Activated T-cell treated with anti-CD3 and anti-CD28 coated beads, Interleukin-2, amount 50 U/mL, for 24 hours (primary cell): ENCODE results near the gene DARS1.
"Not testable (repeated sequence)": the region's sequence is repeated elsewhere in the genome, so short reads cannot be mapped to it uniquely, and the experiment has no call there.

Experiments
- DNase-seq: peaks from one replicate; pipeline ENCODE4 v3.0.0-alpha.2; 2020
- H3K27ac Mint-ChIP-seq: 2 replicates; pipeline ENCODE4 v1.8.0; 2020; ENCODE audit warnings: mild to moderate bottlenecking, mixed read lengths
- H3K27me3 Mint-ChIP-seq: 2 replicates; pipeline ENCODE4 v1.8.0; 2020; ENCODE audit warnings: mixed read lengths
- H3K36me3 Mint-ChIP-seq: 2 replicates; pipeline ENCODE4 v1.8.0; 2020; ENCODE audit warnings: low read depth, mixed read lengths
- H3K4me1 Mint-ChIP-seq: 2 replicates; pipeline ENCODE4 v1.8.0; 2020; ENCODE audit warnings: low read depth, mixed read lengths
- H3K4me3 Mint-ChIP-seq: 2 replicates; pipeline ENCODE4 v1.8.0; 2020; ENCODE audit warnings: mild to moderate bottlenecking, moderate library complexity, mixed read lengths
- H3K9me3 Mint-ChIP-seq: 2 replicates; pipeline ENCODE4 v1.8.0; 2020; ENCODE audit warnings: mixed read lengths

Gene DARS1

GRCh38 chr2:135914485-135914884 lies 70.9 kb downstream of the DARS1 start:
- H3K27ac Mint-ChIP-seq = no peak overlapping the region
- H3K27me3 Mint-ChIP-seq = no peaks in the 10 kb centered on the region
- H3K9me3 Mint-ChIP-seq = no peaks in the 10 kb centered on the region
- no peak overlapping the region for H3K4me3 Mint-ChIP-seq
- H3K36me3 Mint-ChIP-seq = peaks cover 63% of the 10 kb centered on the region
- DNase-seq = no peak
- peaks cover 15% of the 10 kb centered on the region for H3K4me1 Mint-ChIP-seq

GRCh38 chr2:135913727-135914365 lies 71.6 kb downstream of the DARS1 start:
- peaks cover 15% of the 10 kb centered on the region for H3K4me1 Mint-ChIP-seq
- H3K4me3 Mint-ChIP-seq = no peak overlapping the region
- peaks cover 65% of the 10 kb centered on the region for H3K36me3 Mint-ChIP-seq
- peak overlapping the region; percentile 28 for H3K27ac Mint-ChIP-seq
- DNase-seq = no peak
- no peaks in the 10 kb centered on the region for H3K9me3 Mint-ChIP-seq
- H3K27me3 Mint-ChIP-seq = no peaks in the 10 kb centered on the region

DNA sequence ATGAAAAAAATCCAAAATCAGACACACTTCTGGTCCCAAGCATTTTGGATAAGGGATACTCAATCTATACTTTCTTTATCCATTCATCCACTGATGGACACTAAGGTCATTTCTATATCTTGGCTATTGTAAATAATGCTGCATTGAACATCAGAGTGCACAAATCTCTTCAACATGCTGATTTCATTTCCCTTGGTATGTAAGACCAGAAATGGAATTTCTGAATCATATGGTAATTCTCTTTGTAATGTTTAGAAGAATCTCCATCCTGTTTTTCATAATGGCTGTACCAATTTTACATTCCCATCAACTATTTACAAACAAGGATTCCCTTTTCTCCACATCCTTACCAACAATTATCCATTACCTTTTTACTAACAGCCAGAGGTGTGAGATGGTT lies 75.5 kb downstream of the DARS1 start:
- H3K9me3 Mint-ChIP-seq = no peaks in the 10 kb centered on the region
- peaks cover 6% of the 10 kb centered on the region for H3K4me1 Mint-ChIP-seq
- peak overlapping the region; percentile 31 for H3K27ac Mint-ChIP-seq
- H3K4me3 Mint-ChIP-seq = no peak overlapping the region
- peaks cover 90% of the 10 kb centered on the region for H3K36me3 Mint-ChIP-seq
- no peak for DNase-seq
- no peaks in the 10 kb centered on the region for H3K27me3 Mint-ChIP-seq

- peaks cover 4% of the 10 kb centered on the region for H3K4me1 Mint-ChIP-seq
- no peaks in the 10 kb centered on the region for H3K9me3 Mint-ChIP-seq
- H3K27ac Mint-ChIP-seq = no peak overlapping the region
- H3K36me3 Mint-ChIP-seq = peaks cover 77% of the 10 kb centered on the region
- DNase-seq = no peak
- H3K4me3 Mint-ChIP-seq = no peak overlapping the region
- H3K27me3 Mint-ChIP-seq = no peaks in the 10 kb centered on the region
Measured at GRCh38 chr2:135905679-135906078, 79.7 kb downstream of the DARS1 start.

DNA sequence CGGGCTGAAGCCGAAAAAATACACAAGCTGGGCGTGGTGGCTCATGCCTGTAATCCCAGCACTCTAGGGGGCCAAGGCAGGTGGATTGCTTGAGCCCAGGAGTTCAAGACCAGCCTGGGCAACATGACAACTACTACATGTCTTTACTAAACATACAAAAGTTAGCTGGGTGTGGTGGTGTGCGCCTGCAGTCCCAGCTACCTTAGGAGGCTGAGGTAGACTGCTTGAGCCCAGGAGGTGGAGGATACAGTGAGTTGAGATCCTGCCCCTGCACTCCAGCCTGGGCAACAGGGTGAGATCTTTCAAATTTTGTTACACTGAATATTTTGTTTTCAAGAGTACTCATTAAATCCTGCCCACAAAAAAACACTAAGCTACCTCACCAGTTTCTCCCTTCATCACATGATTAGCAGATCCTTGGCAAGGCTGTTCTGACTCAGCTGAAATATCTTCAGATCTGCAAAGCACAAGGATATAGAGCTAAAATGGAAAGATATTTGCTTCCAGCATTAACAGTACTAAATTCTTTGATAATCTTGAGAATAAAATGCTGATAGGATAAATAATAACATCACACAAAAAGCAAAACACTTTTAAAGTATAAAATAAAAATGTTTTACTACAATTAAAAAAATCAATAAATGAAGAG lies 81.0 kb downstream of the DARS1 start:
- no peak for DNase-seq
- Mint-ChIP-seq H3K9me3 (no peaks in the 10 kb centered on the region), H3K27ac (peak overlapping the region; percentile 54), H3K4me3 (no peak overlapping the region), H3K4me1 (no peaks in the 10 kb centered on the region), H3K27me3 (no peaks in the 10 kb centered on the region), H3K36me3 (peaks cover 66% of the 10 kb centered on the region)

DNA sequence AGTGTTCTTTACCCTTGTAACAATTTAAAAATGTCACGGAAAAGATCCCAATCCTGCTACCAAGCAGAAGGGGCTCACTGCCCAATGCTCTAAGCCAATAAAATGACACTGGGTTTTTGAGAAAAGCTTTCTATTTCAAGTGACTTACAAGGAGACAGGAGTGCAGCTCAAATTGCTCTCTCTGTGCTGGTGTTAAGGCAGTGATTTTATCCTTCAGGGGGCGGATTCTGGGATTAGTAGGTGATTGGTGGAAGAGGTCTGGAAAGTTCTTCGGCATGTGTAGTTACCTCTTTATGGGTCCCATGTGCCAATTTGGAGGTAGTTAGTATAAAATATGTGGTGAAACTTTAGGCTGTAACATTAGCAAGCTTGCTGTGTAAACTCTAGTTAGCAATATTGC lies 81.8 kb downstream of the DARS1 start:
- H3K4me1 Mint-ChIP-seq = no peaks in the 10 kb centered on the region
- peaks cover 59% of the 10 kb centered on the region for H3K36me3 Mint-ChIP-seq
- H3K27ac Mint-ChIP-seq = no peak overlapping the region
- H3K27me3 Mint-ChIP-seq = no peaks in the 10 kb centered on the region
- no peak for DNase-seq
- H3K9me3 Mint-ChIP-seq = no peaks in the 10 kb centered on the region
- H3K4me3 Mint-ChIP-seq = no peak overlapping the region

DNA sequence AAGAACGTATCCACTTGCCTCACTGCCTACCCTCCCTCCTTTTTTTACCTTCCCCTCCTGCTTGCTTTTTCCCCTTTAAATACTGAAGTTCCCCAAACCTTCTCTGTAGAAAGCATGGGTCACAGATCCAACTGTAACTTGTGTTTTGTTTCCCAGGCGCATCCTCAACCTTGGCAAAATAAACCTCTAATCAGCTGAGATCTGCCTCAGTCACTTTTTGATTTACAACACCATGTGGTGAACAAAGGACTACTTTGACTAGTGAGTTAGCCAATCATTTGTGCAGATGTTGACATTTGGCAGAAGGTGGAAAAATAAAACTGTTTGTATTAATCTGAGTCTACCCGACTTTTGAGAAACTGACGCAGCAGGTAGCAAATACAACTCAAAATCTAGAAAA lies 85.9 kb downstream of the DARS1 start:
- H3K27me3 Mint-ChIP-seq = no peaks in the 10 kb centered on the region
- H3K27ac Mint-ChIP-seq = no peak overlapping the region
- H3K9me3 Mint-ChIP-seq = no peaks in the 10 kb centered on the region
- H3K4me1 Mint-ChIP-seq = no peaks in the 10 kb centered on the region
- H3K4me3 Mint-ChIP-seq = no peak overlapping the region
- no peak for DNase-seq
- peaks cover 28% of the 10 kb centered on the region for H3K36me3 Mint-ChIP-seq

GRCh38 chr2:135898234-135898786 lies 87.1 kb downstream of the DARS1 start:
- no peaks in the 10 kb centered on the region for H3K9me3 Mint-ChIP-seq

GRCh38 chr2:135894930-135895329 lies 90.5 kb downstream of the DARS1 start:
- peaks cover 4% of the 10 kb centered on the region for H3K36me3 Mint-ChIP-seq
- no peak for DNase-seq
- no peaks in the 10 kb centered on the region for H3K4me1 Mint-ChIP-seq
- H3K27ac Mint-ChIP-seq = no peak overlapping the region
- no peak overlapping the region for H3K4me3 Mint-ChIP-seq
- no peaks in the 10 kb centered on the region for H3K27me3 Mint-ChIP-seq
- no peaks in the 10 kb centered on the region for H3K9me3 Mint-ChIP-seq

More at GRCh38 chr2:135898234-135898786, 87.1 kb downstream of the DARS1 start:
- Mint-ChIP-seq H3K4me1 (no peaks in the 10 kb centered on the region), H3K36me3 (peaks cover 18% of the 10 kb centered on the region), H3K4me3 (no peak overlapping the region), H3K27ac (no peak overlapping the region), H3K27me3 (no peaks in the 10 kb centered on the region)
- no peak for DNase-seq

DNA sequence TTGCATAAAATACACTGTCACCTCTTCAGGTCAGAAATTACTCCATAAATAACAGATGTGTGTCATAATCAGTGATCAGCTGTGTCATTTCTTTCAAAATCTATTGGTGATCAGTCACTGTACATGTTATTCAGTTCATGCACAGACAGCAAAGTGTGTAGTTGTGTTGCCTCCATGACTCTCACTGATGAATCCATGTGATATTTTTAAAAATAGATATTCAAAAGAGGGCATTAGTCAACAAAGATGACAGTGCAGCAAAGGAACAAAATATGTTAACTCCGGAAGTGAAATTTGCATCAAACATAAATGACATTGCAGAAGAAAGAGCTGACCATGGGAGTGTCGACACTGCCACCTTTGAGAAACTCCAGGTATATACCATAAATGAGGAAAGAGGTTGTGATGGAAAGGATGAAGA lies 92.0 kb downstream of the DARS1 start:
- Mint-ChIP-seq H3K4me3 (no peak overlapping the region), H3K36me3 (peaks cover 2% of the 10 kb centered on the region), H3K9me3 (no peaks in the 10 kb centered on the region), H3K27me3 (no peaks in the 10 kb centered on the region), H3K27ac (no peak overlapping the region), H3K4me1 (no peaks in the 10 kb centered on the region)
- DNase-seq = no peak

DNA sequence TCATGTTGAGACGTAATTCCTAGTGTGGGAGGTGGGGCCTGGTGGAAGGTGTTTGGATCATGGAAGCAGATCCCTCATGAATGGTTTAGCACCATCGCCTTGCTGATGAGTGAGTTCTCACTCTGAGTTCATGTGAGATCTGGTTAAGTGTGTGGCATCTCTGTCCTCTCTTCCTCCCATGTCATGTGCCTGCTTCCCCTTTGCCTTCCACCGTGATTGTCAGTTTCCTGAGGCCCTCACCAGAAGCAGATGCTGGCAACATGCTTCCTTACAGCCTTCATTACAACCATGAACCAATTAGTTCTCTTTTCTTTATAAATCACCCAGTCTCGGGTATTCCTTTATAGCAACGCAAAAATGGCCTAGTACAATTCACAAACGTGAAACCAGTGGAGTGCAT lies 94.6 kb downstream of the DARS1 start:
- no peaks in the 10 kb centered on the region for H3K9me3 Mint-ChIP-seq
- H3K27me3 Mint-ChIP-seq = peaks cover 3% of the 10 kb centered on the region
- no peaks in the 10 kb centered on the region for H3K36me3 Mint-ChIP-seq
- H3K4me1 Mint-ChIP-seq = no peaks in the 10 kb centered on the region
- H3K4me3 Mint-ChIP-seq = no peak overlapping the region
- no peak overlapping the region for H3K27ac Mint-ChIP-seq
- no peak for DNase-seq

GRCh38 chr2:135890149-135890548 lies 95.3 kb downstream of the DARS1 start:
- Mint-ChIP-seq H3K4me1 (no peaks in the 10 kb centered on the region), H3K27me3 (peaks cover 3% of the 10 kb centered on the region), H3K27ac (no peak overlapping the region), H3K4me3 (no peak overlapping the region), H3K36me3 (no peaks in the 10 kb centered on the region), H3K9me3 (no peaks in the 10 kb centered on the region)
- no peak for DNase-seq

DNA sequence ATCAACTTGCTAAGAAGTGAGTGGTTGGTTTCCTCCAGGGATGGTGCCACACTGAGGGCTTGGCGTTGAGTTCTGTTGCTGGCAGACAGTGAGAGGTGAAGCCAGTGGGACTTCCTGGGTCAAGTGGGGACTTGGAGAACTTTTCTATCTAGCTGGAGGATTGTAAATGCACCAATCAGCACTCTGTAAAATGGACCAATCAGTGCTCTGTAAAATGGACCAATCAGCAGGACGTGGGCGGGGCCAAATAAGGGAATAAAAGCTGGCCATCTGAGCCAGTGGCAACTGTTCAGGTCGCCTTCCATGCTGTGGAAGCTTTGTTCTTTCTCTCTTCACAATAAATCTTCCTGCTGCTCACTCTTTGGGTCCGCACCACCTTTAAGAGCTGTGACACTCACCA lies 96.8 kb downstream of the DARS1 start:
- not testable (repeated sequence) for H3K9me3 Mint-ChIP-seq, DNase-seq, H3K27me3 Mint-ChIP-seq, H3K36me3 Mint-ChIP-seq, H3K4me1 Mint-ChIP-seq, H3K27ac Mint-ChIP-seq, H3K4me3 Mint-ChIP-seq

DNA sequence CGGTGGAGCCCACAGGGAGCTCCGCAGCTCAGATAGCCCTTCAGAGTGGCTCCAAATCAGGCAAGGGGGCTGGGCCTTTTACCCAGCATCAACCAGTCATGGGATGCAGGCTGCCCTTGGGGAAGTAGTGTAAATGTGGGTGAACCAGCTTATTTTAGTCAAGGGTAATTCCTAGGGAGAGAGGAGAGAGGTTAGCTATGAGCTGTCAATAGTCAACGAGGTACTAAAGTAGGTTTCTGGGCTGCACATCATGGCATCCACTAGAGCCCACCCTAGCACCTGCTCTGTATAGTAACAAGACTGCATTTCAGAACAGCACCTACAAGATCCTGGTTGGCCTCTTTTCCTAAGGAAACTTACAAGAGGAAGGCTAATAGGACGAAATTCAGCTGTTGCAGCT lies 99.7 kb downstream of the DARS1 start:
- DNase-seq = no peak
- H3K9me3 Mint-ChIP-seq = no peaks in the 10 kb centered on the region
- no peaks in the 10 kb centered on the region for H3K4me1 Mint-ChIP-seq
- no peak overlapping the region for H3K4me3 Mint-ChIP-seq
- H3K27ac Mint-ChIP-seq = no peak overlapping the region
- peaks cover 3% of the 10 kb centered on the region for H3K27me3 Mint-ChIP-seq
- no peaks in the 10 kb centered on the region for H3K36me3 Mint-ChIP-seq

DNA sequence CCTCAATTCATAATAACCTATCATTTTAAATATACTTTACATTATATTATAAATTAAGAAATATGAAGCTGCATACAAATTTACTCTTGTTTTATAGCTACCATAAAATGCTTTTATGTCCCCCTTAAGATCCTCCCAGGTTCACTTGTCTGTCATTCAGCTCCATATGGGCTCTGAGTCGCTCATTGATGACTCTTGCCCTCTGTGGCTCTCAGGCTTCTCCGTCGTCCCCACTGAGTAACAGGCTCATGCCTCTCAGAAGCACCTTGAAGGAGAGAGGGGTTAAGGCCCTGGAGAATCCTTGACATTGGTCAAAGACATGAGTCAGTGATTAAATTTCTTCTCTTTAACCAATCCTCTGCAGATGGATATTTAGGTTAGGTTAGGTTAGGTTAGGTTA lies 103.0 kb downstream of the DARS1 start:
- Mint-ChIP-seq H3K4me1 (peaks cover 2% of the 10 kb centered on the region), H3K27ac (no peak overlapping the region), H3K27me3 (peaks cover 3% of the 10 kb centered on the region), H3K36me3 (no peaks in the 10 kb centered on the region), H3K4me3 (no peak overlapping the region), H3K9me3 (no peaks in the 10 kb centered on the region)
- no peak for DNase-seq
